Left ventricle myocardium inferior (tissue), 1 donor: ENCODE results near the gene SATB2. TPM values are rescaled to one million over a fixed set of nuclear protein-coding genes. Genes with fewer than 3 reads are reported as not detected.

Experiments used
- DNase-seq: peaks from one replicate; pipeline ENCODE4 v3.0.0-alpha.2; 2020
- H3K27ac ChIP-seq: fragments of 200-600 bp; replicated peaks from 2 replicates; pipeline ENCODE4 v1.8.0; 2021
- H3K27me3 ChIP-seq: fragments of 200-600 bp; 2 replicates; pipeline ENCODE4 v1.8.0; 2021; ENCODE audit warnings: low read depth
- H3K36me3 ChIP-seq: fragments of 200-600 bp; 2 replicates; pipeline ENCODE4 v1.8.0; 2021
- H3K4me1 ChIP-seq: fragments of 200-600 bp; 2 replicates; pipeline ENCODE4 v1.8.0; 2021
- H3K4me3 ChIP-seq: fragments of 200-600 bp; 2 replicates; pipeline ENCODE4 v1.8.0; 2021; ENCODE audit warnings: mild to moderate bottlenecking, moderate library complexity
- H3K9me3 ChIP-seq: fragments of 200-600 bp; replicated peaks from 2 replicates; pipeline ENCODE4 v1.8.0; 2021
- intact Hi-C: fragments of 100-400 bp; cut with micrococcal nuclease; formaldehyde crosslinking; loops from one replicate; pipeline ENCODE4 v1.11.0; 2022
- total RNA-seq: library from RNA; stranded (reverse); fragmentation: NEBNext Ultra II Directional; extraction: Animal tissue kit (Norgen Biotek cat#: 25700); gene quantifications from one replicate; pipeline ENCODE4 v1.2.1, GENCODE V29; 2021
- TF ChIP-seq, protein P1 (sequence below): fragments of 200-600 bp; IDR thresholded peaks from 2 replicates; pipeline ENCODE4 v1.8.0; 2021; ENCODE audit warnings: antibody characterized with exemption, mild to moderate bottlenecking, borderline replicate concordance
- donor health status: DM: no; HTN: yes; CAD: no; lungs with severe emphysema.

SATB2 gene
- total RNA-seq, 1 donor from 2014 or later, result 1.1 TPM

DNA sequence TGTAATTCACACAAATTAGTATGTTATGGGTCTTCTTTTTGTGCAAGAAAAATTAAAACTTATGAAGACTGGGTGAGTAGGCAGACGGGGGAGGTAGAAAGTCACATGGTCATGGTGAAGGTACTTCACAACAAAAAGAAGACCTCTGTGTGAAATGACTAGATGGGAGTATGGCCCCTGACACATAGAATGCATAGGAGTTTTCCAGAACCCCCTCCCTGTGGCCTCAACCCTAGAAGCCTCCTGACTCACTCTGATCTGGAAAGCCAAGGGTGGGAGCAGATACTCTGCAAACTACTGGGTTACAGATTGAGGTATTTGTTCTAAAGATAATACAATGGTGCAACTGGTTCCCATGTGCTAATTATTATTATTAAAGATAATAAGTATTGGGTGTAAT, 23.2 kb downstream of the SATB2 start:
- TF ChIP-seq, protein P1, sequence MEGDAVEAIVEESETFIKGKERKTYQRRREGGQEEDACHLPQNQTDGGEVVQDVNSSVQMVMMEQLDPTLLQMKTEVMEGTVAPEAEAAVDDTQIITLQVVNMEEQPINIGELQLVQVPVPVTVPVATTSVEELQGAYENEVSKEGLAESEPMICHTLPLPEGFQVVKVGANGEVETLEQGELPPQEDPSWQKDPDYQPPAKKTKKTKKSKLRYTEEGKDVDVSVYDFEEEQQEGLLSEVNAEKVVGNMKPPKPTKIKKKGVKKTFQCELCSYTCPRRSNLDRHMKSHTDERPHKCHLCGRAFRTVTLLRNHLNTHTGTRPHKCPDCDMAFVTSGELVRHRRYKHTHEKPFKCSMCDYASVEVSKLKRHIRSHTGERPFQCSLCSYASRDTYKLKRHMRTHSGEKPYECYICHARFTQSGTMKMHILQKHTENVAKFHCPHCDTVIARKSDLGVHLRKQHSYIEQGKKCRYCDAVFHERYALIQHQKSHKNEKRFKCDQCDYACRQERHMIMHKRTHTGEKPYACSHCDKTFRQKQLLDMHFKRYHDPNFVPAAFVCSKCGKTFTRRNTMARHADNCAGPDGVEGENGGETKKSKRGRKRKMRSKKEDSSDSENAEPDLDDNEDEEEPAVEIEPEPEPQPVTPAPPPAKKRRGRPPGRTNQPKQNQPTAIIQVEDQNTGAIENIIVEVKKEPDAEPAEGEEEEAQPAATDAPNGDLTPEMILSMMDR, result no peak
- DNase-seq, result no peak
- H3K4me3 ChIP-seq, result no peak overlapping the region
- intact Hi-C loops, result no loop called here
- H3K36me3 ChIP-seq, result no peaks in the 10 kb centered on the region
- no peaks in the 10 kb centered on the region for H3K9me3 ChIP-seq
- no peak overlapping the region for H3K27ac ChIP-seq
- no peaks in the 10 kb centered on the region for H3K4me1 ChIP-seq
- H3K27me3 ChIP-seq, result no peaks in the 10 kb centered on the region

DNA sequence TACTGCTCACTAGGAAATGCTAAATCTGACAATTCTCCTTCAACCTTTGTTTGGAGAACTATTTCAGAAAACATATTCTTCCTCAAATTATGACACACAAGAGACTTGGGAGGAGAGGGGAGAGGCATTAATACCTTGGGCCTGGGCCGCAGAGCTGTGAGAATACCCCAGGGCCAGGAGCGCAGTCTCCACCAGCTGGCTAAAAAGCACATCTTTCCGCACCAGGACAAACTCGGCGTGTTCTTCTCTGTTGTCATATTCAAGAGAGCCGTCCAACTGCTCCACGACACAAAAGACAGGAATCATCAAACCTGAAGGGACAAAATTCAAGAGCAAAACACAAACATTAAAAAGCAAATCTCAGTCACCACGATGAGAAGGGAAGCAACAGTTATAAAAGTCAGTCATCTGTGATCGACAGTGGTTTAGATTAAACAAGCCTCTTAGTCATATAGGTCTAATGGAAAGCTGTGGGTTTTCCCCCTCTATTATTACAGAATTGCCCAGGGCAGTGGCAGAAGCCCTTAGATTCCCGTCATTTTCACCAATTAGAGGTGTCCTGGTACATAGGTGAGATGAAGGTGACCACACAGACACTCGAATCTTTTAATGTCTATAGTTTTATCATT, 24.4 kb downstream of the SATB2 start:
- H3K9me3 ChIP-seq, result no peaks in the 10 kb centered on the region
- no peak overlapping the region for H3K27ac ChIP-seq
- H3K4me1 ChIP-seq, result no peaks in the 10 kb centered on the region
- no peak for DNase-seq
- H3K4me3 ChIP-seq, result no peak overlapping the region
- H3K27me3 ChIP-seq, result no peaks in the 10 kb centered on the region
- intact Hi-C loops, result no loop called here
- H3K36me3 ChIP-seq, result no peaks in the 10 kb centered on the region
- TF ChIP-seq, protein P1, result no peak

DNA sequence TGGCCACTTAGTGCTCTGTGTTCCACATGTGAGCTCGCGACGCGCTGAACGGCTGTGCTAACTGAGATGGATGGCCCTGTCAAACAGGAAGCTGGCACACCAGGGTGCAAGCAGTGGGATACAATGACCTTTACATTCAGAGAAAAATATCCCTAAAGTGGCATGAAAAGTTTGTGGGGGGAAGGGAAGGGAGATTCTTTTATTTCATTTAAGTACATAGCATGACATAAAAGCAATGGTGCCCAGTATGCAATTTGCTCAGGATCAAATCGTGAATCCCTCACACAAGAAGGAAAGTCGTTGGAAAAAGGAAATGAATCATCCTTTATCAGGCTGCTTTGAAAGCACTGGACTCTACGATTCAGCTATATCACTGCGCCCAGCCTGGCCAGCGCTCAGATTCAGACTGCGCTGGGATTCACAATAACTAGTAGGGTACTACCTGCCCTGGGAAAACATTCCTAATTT, 26.0 kb downstream of the SATB2 start:
- DNase-seq, result no peak
- H3K4me1 ChIP-seq, result no peaks in the 10 kb centered on the region
- no peak overlapping the region for H3K27ac ChIP-seq
- TF ChIP-seq, protein P1, result no peak
- H3K36me3 ChIP-seq, result no peaks in the 10 kb centered on the region
- intact Hi-C loops, result no loop called here
- H3K9me3 ChIP-seq, result no peaks in the 10 kb centered on the region
- no peak overlapping the region for H3K4me3 ChIP-seq
- H3K27me3 ChIP-seq, result no peaks in the 10 kb centered on the region

DNA sequence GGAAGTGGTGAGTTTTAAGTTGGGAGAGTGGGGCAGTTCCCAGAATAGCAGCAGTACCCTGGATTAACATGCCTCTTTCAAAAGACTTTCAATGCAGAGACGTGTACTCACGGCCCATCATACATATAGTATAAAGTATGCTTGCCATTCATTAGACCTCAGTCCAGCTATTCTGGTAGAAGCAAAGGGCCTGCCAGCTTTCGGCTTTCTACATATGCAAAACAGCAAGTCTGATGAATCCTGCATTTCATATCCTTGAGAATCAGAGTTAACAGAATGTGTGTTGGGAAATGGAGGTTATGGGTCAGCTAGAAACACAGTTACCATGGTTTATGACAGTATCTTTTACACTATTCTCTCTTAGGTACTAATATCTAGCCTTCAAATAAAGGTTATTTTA, 27.5 kb downstream of the SATB2 start:
- Histone ChIP-seq H3K27ac (no peak overlapping the region), H3K4me3 (no peak overlapping the region), H3K4me1 (no peaks in the 10 kb centered on the region), H3K27me3 (no peaks in the 10 kb centered on the region), H3K9me3 (no peaks in the 10 kb centered on the region), H3K36me3 (no peaks in the 10 kb centered on the region)
- DNase-seq, result no peak
- intact Hi-C loops, result no loop called here
- TF ChIP-seq, protein P1, result no peak

DNA sequence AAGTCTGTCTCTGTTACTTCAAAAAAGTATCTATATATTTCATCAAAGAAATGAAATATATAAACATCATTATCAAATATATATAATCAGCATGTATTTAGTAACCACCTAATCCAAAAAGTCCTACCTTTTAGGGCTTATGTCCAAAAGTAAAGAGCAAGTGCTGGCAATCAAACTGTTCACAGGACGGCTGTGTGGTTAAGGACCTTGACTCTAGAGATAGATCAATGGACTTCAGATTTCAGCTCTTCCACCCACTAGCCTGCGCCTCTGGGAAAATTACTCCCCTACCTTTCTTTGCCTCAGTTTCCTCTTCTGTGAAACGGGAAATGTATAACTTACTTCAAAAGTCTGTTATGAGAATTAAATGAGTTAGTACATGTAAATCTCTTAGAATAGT, 29.4 kb downstream of the SATB2 start:
- H3K4me3 ChIP-seq, result no peak overlapping the region
- TF ChIP-seq, protein P1, result no peak
- no peaks in the 10 kb centered on the region for H3K9me3 ChIP-seq
- DNase-seq, result no peak
- H3K27ac ChIP-seq, result no peak overlapping the region
- no peaks in the 10 kb centered on the region for H3K27me3 ChIP-seq
- intact Hi-C loops, result no loop called here
- H3K4me1 ChIP-seq, result no peaks in the 10 kb centered on the region
- H3K36me3 ChIP-seq, result no peaks in the 10 kb centered on the region

DNA sequence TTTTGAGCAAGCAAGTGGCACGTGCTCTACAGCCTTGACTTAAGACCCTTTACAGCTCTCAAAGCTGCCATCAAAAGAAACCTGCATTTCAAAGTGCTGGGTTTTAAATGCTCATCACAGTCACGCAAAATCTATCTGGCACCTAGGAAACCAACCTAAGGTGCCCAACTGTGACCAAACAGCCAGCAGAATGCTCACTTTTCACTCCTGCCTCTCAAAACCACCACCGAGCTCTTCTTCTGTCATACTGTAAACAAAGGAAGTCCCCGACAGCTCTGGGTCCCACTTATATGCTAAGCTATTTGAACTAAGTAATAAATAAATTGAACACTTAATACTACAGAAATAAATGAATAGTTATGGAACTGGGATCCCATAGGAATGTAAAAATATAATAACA, 33.6 kb downstream of the SATB2 start:
- no peaks in the 10 kb centered on the region for H3K4me1 ChIP-seq
- no peaks in the 10 kb centered on the region for H3K36me3 ChIP-seq
- H3K9me3 ChIP-seq, result no peaks in the 10 kb centered on the region
- DNase-seq, result no peak
- no peaks in the 10 kb centered on the region for H3K27me3 ChIP-seq
- TF ChIP-seq, protein P1, result no peak
- H3K4me3 ChIP-seq, result no peak overlapping the region
- intact Hi-C loops, result no loop called here
- H3K27ac ChIP-seq, result no peak overlapping the region
